ENCODE measurements around the gene GRID1.

Gene GRID1

DNA sequence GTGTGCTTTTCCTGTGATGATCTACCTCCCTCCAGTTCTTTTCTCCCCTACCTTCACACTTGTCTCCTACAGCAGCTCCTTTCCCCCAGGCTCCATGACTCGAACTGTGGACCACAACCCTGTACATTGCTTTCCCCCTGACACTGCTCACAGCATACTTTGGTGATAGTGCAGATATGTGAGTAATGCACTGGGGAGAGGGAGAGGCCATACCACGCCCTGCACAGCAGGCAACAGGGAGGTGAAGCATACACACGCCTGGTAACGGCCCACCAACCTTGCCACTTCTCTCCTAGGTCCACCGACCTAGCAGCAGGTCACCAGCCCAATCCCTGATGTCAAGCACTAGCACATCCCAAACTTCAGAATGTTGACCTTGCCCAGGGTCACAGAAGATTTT is 238.2 kb downstream of the GRID1 start:
- ATAC-seq (ENCODE audit: low read depth) = no peak
- H3K9me3 ChIP-seq (ENCODE audit: severe bottlenecking) = no peaks in the 10 kb centered on the region

DNA sequence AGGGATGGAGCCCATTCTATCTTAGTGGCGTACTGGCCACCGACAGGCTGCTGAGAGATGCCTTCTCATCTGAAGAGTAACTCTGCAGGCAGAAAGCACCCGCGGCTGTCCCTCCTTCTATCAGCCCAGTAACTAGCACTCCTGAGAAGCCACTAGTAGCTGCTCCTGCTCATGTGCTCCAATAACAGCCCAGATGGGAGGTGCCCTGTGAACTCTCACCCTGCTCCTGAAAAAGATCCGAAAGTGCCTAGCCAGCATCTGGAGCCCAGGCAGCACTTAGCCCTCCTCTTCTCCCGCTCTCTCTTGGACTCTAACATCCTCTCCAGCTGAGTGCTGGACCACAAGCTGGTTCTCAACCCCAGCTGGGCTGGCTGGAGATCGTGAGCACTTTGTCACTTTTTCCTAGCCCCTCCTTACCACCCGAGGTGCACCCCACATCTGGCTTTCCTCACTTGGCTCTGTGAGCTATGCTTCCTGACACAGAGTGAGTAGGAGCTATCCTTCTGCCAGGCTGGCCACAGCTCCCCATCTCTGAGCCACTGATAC is 239.2 kb downstream of the GRID1 start:
- H3K27ac ChIP-seq (ENCODE audit: poor library complexity, severe bottlenecking) = no peak overlapping the region

More for the DNA sequence above, 238.2 kb downstream of the GRID1 start:
- Histone ChIP-seq H3K4me3 (ENCODE audit: severe bottlenecking) (no peak overlapping the region), H3K4me1 (ENCODE audit: insufficient read depth, poor library complexity, severe bottlenecking) (no peaks in the 10 kb centered on the region), H3K36me3 (ENCODE audit: low read depth) (no peaks in the 10 kb centered on the region), H3K27me3 (ENCODE audit: insufficient read depth, poor library complexity, severe bottlenecking) (no peaks in the 10 kb centered on the region), H3K27ac (ENCODE audit: poor library complexity, severe bottlenecking) (no peak overlapping the region)
- no peak for DNase-seq (ENCODE audit: low spot score)
- TF ChIP-seq, protein P1, sequence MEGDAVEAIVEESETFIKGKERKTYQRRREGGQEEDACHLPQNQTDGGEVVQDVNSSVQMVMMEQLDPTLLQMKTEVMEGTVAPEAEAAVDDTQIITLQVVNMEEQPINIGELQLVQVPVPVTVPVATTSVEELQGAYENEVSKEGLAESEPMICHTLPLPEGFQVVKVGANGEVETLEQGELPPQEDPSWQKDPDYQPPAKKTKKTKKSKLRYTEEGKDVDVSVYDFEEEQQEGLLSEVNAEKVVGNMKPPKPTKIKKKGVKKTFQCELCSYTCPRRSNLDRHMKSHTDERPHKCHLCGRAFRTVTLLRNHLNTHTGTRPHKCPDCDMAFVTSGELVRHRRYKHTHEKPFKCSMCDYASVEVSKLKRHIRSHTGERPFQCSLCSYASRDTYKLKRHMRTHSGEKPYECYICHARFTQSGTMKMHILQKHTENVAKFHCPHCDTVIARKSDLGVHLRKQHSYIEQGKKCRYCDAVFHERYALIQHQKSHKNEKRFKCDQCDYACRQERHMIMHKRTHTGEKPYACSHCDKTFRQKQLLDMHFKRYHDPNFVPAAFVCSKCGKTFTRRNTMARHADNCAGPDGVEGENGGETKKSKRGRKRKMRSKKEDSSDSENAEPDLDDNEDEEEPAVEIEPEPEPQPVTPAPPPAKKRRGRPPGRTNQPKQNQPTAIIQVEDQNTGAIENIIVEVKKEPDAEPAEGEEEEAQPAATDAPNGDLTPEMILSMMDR (IDR thresholded peaks at IDR 0.05; ENCODE audit: poor library complexity, severe bottlenecking) = no peak

DNA sequence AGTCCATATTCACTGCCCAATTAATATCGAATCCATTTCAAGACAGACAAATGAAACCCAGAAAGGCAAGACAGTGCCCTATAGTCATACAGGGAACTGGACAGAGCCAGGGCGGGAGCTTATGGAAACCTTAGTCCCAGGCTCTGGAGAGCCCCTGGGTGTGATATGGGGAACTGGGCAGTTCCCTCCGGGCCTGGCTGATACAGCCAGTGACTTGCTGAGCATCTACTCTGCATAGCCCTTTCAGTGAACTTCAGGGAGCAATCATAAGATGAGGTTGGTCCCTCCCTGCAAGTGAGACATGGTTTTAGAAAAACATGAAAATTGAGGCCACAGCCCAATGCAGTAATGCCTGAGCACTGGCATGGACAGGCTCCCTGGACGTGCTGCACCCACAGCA is 241.9 kb downstream of the GRID1 start:
- Histone ChIP-seq H3K27me3 (ENCODE audit: insufficient read depth, poor library complexity, severe bottlenecking) (no peaks in the 10 kb centered on the region), H3K4me3 (ENCODE audit: severe bottlenecking) (no peak overlapping the region), H3K9me3 (ENCODE audit: severe bottlenecking) (no peaks in the 10 kb centered on the region), H3K4me1 (ENCODE audit: insufficient read depth, poor library complexity, severe bottlenecking) (no peaks in the 10 kb centered on the region), H3K27ac (ENCODE audit: poor library complexity, severe bottlenecking) (no peak overlapping the region), H3K36me3 (ENCODE audit: low read depth) (no peaks in the 10 kb centered on the region)
- ATAC-seq (ENCODE audit: low read depth) = no peak
- no peak for DNase-seq (ENCODE audit: low spot score)
- TF ChIP-seq, protein P1 (IDR thresholded peaks at IDR 0.05; ENCODE audit: poor library complexity, severe bottlenecking) = no peak

More for the DNA sequence above, 239.2 kb downstream of the GRID1 start:
- Histone ChIP-seq H3K27me3 (ENCODE audit: insufficient read depth, poor library complexity, severe bottlenecking) (no peaks in the 10 kb centered on the region), H3K4me3 (ENCODE audit: severe bottlenecking) (no peak overlapping the region), H3K9me3 (ENCODE audit: severe bottlenecking) (no peaks in the 10 kb centered on the region), H3K4me1 (ENCODE audit: insufficient read depth, poor library complexity, severe bottlenecking) (no peaks in the 10 kb centered on the region), H3K36me3 (ENCODE audit: low read depth) (no peaks in the 10 kb centered on the region)
- DNase-seq (ENCODE audit: low spot score) = no peak
- ATAC-seq (ENCODE audit: low read depth) = no peak
- TF ChIP-seq, protein P1 (IDR thresholded peaks at IDR 0.05; ENCODE audit: poor library complexity, severe bottlenecking) = no peak

DNA sequence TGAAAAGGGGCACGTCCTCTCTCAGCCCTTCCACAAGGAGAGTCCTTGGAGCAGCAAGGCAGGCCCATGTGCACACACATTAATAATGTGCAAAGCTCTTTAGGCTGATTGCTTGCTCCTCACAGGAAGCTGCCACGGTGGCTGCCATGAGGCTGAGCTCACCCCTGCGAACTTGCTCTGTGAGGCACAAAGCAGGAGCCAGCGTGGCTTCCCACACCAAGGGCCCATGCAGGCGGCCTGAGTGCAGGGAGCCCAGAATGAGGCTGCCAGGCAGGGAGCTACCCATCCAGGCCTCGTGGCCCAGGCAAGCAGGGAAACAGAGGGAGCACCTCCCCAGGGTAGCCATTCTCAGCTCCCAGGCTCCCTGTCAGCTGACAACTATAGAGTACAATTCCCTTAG is 242.9 kb downstream of the GRID1 start:
- H3K27ac ChIP-seq (ENCODE audit: poor library complexity, severe bottlenecking) = no peak overlapping the region
- H3K27me3 ChIP-seq (ENCODE audit: insufficient read depth, poor library complexity, severe bottlenecking) = no peaks in the 10 kb centered on the region
- no peak overlapping the region for H3K4me3 ChIP-seq (ENCODE audit: severe bottlenecking)
- ATAC-seq (ENCODE audit: low read depth) (no peak), DNase-seq (ENCODE audit: low spot score) (no peak)
- TF ChIP-seq, protein P1 (IDR thresholded peaks at IDR 0.05; ENCODE audit: poor library complexity, severe bottlenecking) = no peak
- H3K4me1 ChIP-seq (ENCODE audit: insufficient read depth, poor library complexity, severe bottlenecking) = no peaks in the 10 kb centered on the region
- no peaks in the 10 kb centered on the region for H3K9me3 ChIP-seq (ENCODE audit: severe bottlenecking)
- H3K36me3 ChIP-seq (ENCODE audit: low read depth) = no peaks in the 10 kb centered on the region

DNA sequence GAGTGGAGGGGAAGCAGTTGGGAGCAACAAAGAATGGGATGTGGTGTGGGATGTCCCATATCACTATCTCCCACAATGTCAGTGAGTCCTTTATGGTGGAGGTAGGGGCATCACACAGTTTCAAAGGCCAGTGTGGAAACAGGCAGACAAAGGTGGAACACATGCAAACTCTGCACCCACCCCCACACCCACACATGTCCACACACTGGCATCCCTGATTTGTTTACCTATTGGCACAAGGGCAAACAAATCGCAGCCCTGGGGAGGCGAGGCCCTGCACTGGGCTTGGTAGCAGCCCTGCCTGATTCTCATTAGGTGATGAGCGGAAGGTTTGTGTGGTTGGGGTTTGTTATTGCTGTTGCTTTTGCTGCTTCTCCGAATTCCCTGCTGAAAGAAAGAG is 243.3 kb downstream of the GRID1 start:
- ATAC-seq (ENCODE audit: low read depth) = no peak

More for the DNA sequence above, 243.3 kb downstream of the GRID1 start:
- no peak for DNase-seq (ENCODE audit: low spot score)
- H3K36me3 ChIP-seq (ENCODE audit: low read depth) = no peaks in the 10 kb centered on the region
- H3K27me3 ChIP-seq (ENCODE audit: insufficient read depth, poor library complexity, severe bottlenecking) = no peaks in the 10 kb centered on the region
- TF ChIP-seq, protein P1 (IDR thresholded peaks at IDR 0.05; ENCODE audit: poor library complexity, severe bottlenecking) = no peak
- no peak overlapping the region for H3K4me3 ChIP-seq (ENCODE audit: severe bottlenecking)
- no peak overlapping the region for H3K27ac ChIP-seq (ENCODE audit: poor library complexity, severe bottlenecking)
- no peaks in the 10 kb centered on the region for H3K9me3 ChIP-seq (ENCODE audit: severe bottlenecking)
- no peaks in the 10 kb centered on the region for H3K4me1 ChIP-seq (ENCODE audit: insufficient read depth, poor library complexity, severe bottlenecking)
